Left renal cortex interstitium (tissue), 4 donors: ENCODE results near the gene CXorf51B. TPM values are rescaled to one million over a fixed set of nuclear protein-coding genes. Genes with fewer than 3 reads are reported as not detected.
"Not testable (repeated sequence)": the region's sequence is repeated elsewhere in the genome, so short reads cannot be mapped to it uniquely, and the experiment has no call there.

Source experiments
- DNase-seq, 4 donors: peaks; one replicate each; pipeline ENCODE4 v3.0.0-alpha.2; 2013; ENCODE audit warnings: low read depth in 4 of 4, low spot score in 2 of 4, missing footprints in 1 of 4
- polyA plus RNA-seq, 4 donors: library from polyadenylated mRNA; unstranded; fragments of 120-200 nt; gene quantifications; one replicate each; pipeline ENCODE4 v1.2.1, GENCODE V29; 2013; ENCODE audit not compliant: insufficient read length in 4 of 4

Gene CXorf51B
- not detected for polyA plus RNA-seq

DNA sequence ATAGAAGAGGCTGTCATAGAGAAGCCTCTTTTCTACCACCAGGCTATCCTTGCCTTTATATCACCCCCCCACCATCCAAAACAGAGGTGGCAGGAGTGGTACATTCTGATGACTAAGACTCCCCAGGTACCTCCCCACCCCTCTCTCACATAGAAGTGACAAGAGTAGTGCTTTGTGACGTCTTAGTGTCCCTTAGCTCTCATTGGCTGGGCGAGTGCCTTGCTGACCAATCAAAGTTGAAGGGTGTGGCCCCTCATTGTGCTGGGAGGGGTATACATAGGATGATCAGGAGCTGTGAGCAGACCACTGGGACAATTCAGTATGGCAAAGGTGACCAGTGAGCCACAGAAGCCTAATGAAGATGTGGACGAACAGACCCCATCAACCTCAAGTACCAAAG, at the start of gene CXorf51B:
TSS of gene CXorf51B (plus strand) at position 301 of the 400 bp plus-strand sequence. CDS start at position 322, 21 bp downstream.
- not testable (repeated sequence) for DNase-seq

DNA sequence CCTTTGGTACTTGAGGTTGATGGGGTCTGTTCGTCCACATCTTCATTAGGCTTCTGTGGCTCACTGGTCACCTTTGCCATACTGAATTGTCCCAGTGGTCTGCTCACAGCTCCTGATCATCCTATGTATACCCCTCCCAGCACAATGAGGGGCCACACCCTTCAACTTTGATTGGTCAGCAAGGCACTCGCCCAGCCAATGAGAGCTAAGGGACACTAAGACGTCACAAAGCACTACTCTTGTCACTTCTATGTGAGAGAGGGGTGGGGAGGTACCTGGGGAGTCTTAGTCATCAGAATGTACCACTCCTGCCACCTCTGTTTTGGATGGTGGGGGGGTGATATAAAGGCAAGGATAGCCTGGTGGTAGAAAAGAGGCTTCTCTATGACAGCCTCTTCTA, 5.1 kb downstream of the CXorf51B start, which contains the start of gene CXorf51A:
TSS of gene CXorf51A (minus strand) at position 101 of the 400 bp plus-strand sequence. CDS start at position 80, 21 bp downstream.
- not testable (repeated sequence) for DNase-seq

DNA sequence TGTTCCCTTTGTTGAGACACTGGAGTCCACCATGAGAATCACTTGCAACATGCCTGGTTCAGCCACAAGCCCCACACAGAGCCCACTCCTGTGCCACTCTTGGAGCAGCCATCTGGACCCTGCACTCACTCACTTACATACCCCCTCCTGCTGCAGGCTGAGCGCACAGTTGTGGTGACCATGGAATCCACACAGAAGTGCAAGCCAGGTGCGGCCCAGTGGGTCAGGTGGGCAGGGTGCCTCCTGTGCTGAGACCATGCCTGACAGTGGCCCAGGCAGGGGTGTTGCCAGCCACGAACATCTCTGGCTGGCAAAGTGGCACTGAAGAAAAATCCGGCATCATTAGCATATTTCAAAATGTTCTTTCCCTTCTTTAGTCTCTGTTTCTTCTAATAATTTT, 22.4 kb downstream of the CXorf51B start:
- DNase-seq: no peak

DNA sequence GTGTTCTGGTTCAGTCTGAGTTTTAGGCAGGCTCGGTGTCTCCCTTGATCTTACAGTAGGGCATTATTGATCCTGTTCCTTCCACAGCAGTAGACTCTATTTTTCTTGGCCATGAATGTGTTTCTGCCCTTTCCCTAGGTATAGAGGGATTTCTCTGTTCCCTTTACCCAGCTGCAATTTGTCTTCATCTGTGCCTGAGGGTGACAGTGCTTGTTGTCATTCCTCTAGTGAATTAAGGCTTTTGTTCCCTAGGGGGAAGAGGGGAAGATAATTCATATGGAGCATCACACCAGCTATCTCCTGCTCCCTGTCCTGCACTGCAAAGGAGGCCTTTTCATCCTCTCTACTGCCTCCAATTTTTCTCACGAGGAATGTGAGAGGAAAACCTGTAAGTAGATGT, 44.7 kb downstream of the CXorf51B start:
- no peak for DNase-seq

Other genes starting within 250 kb of the CXorf51B start
- gene CXorf51A, start 5.0 kb downstream of the CXorf51B start, polyA plus RNA-seq: not detected